ENCODE data around the gene SAT2. TPM values are rescaled to one million over a fixed set of nuclear protein-coding genes. Genes with fewer than 3 reads are reported as not detected.

SAT2 gene
- total RNA-seq, 1 experiment from 2014 or later = 33.0 TPM

GRCh38 chr17:7656958-7657609 lies 29.5 kb upstream of the SAT2 start:
- ChIA-PET CTCF (interaction anchor here (0.8 to 1.1 kb wide), 2 partner anchors 25 to 60 kb away, joined by 3 to 10 read pairs; no protein-coding TSS in a partner anchor), POLR2A (no interaction called here)
- H3K9me3 ChIP-seq = no peaks in the 10 kb centered on the region
- no peaks in the 10 kb centered on the region for H3K27me3 Mint-ChIP-seq (ENCODE audit: insufficient read depth, unreplicated experiment)
- no TSS peak for BruUV-seq (replicated peaks)
- H3K4me3 Mint-ChIP-seq (ENCODE audit: unreplicated experiment) = no peak overlapping the region
- H3K27ac Mint-ChIP-seq (ENCODE audit: unreplicated experiment) = no peak overlapping the region
- TF ChIP-seq, protein P1, sequence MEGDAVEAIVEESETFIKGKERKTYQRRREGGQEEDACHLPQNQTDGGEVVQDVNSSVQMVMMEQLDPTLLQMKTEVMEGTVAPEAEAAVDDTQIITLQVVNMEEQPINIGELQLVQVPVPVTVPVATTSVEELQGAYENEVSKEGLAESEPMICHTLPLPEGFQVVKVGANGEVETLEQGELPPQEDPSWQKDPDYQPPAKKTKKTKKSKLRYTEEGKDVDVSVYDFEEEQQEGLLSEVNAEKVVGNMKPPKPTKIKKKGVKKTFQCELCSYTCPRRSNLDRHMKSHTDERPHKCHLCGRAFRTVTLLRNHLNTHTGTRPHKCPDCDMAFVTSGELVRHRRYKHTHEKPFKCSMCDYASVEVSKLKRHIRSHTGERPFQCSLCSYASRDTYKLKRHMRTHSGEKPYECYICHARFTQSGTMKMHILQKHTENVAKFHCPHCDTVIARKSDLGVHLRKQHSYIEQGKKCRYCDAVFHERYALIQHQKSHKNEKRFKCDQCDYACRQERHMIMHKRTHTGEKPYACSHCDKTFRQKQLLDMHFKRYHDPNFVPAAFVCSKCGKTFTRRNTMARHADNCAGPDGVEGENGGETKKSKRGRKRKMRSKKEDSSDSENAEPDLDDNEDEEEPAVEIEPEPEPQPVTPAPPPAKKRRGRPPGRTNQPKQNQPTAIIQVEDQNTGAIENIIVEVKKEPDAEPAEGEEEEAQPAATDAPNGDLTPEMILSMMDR (IDR thresholded peaks at IDR 0.05; ENCODE audit: insufficient read depth in 1 of 2, low read depth in 1 of 2, low read length in 1 of 2, severe bottlenecking in 1 of 2, unreplicated experiment in 1 of 2) = no peak
- H3K4me3 ChIP-seq (ENCODE audit: low read depth, low read length) = no peak overlapping the region
- no peaks in the 10 kb centered on the region for H3K9me3 Mint-ChIP-seq (ENCODE audit: unreplicated experiment)
- no peaks in the 10 kb centered on the region for H3K36me3 Mint-ChIP-seq (ENCODE audit: insufficient read depth, unreplicated experiment)
- H3K36me3 ChIP-seq (ENCODE audit: control insufficient read depth, insufficient read depth, low read length) = no peaks in the 10 kb centered on the region
- no peak for DNase-seq
- no peaks in the 10 kb centered on the region for H3K4me1 ChIP-seq
- H3K27me3 ChIP-seq (replicated peaks; ENCODE audit: control insufficient read depth, insufficient read depth, low read length) = no peaks in the 10 kb centered on the region
- intact Hi-C loops (cut with micrococcal nuclease; ENCODE audit: unreplicated experiment) = no loop called here
- H3K4me1 Mint-ChIP-seq (ENCODE audit: low read depth, unreplicated experiment) = no peaks in the 10 kb centered on the region

GRCh38 chr17:7655541-7655840 lies 27.9 kb upstream of the SAT2 start:
- Mint-ChIP-seq H3K27me3 (ENCODE audit: insufficient read depth, unreplicated experiment) (peaks cover 7% of the 10 kb centered on the region), H3K4me3 (ENCODE audit: unreplicated experiment) (no peak overlapping the region), H3K4me1 (ENCODE audit: low read depth, unreplicated experiment) (peaks cover 3% of the 10 kb centered on the region), H3K27ac (ENCODE audit: unreplicated experiment) (no peak overlapping the region), H3K9me3 (ENCODE audit: unreplicated experiment) (no peaks in the 10 kb centered on the region), H3K36me3 (ENCODE audit: insufficient read depth, unreplicated experiment) (no peaks in the 10 kb centered on the region)
- DNase-seq = no peak
- CTCF ChIA-PET = no interaction called here
- H3K4me1 ChIP-seq = no peaks in the 10 kb centered on the region
- POLR2A ChIA-PET = no interaction called here
- no peak overlapping the region for H3K4me3 ChIP-seq (ENCODE audit: low read depth, low read length)
- BruUV-seq (replicated peaks) = no TSS peak
- H3K9me3 ChIP-seq = no peaks in the 10 kb centered on the region
- TF ChIP-seq, protein P1 (IDR thresholded peaks at IDR 0.05; ENCODE audit: insufficient read depth in 1 of 2, low read depth in 1 of 2, low read length in 1 of 2, severe bottlenecking in 1 of 2, unreplicated experiment in 1 of 2) = no peak
- intact Hi-C loops (cut with micrococcal nuclease; ENCODE audit: unreplicated experiment) = no loop called here
- H3K36me3 ChIP-seq (ENCODE audit: control insufficient read depth, insufficient read depth, low read length) = no peaks in the 10 kb centered on the region
- no peaks in the 10 kb centered on the region for H3K27me3 ChIP-seq (replicated peaks; ENCODE audit: control insufficient read depth, insufficient read depth, low read length)

DNA sequence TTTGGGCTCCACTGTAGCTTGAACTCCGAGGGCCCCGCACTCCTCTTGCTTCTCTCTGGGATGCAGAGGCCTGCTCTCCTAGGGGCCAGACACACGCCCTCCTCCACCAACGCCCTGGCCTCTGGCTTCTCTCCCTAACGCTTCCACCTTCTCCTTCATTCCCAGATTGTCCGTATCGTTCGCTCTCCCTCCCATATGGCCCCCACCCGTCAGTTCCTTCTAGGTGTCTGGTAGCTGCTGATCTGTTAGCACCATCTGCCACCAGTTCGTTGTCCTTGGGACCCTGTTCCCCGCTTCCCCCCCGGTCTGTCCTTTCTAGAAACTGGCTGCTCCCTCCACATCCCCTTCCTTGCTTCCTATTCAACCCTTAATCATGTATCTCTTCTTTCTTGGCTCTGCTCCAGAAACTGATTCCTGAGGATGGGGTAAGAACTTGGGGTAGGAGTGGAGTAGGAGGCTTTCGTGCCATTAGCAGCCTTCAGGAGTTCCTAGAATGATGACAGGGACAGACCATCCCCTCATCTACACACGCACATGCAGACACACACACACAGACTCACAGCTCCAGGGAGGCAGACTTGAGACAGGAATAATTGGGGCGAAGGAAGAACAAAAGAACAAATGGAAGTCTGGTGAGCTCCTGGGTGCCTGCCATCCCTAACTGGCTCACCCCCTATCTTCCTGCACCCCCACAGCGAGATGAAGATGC lies 27.4 kb upstream of the SAT2 start:
- H3K27ac Mint-ChIP-seq (ENCODE audit: unreplicated experiment) = no peak overlapping the region
- no peaks in the 10 kb centered on the region for H3K4me1 ChIP-seq
- TF ChIP-seq, protein P1 (IDR thresholded peaks at IDR 0.05; ENCODE audit: insufficient read depth in 1 of 2, low read depth in 1 of 2, low read length in 1 of 2, severe bottlenecking in 1 of 2, unreplicated experiment in 1 of 2) = no peak
- no peaks in the 10 kb centered on the region for H3K9me3 Mint-ChIP-seq (ENCODE audit: unreplicated experiment)
- ChIA-PET CTCF (no interaction called here), POLR2A (no interaction called here)
- peaks cover 8% of the 10 kb centered on the region for H3K4me1 Mint-ChIP-seq (ENCODE audit: low read depth, unreplicated experiment)
- H3K36me3 Mint-ChIP-seq (ENCODE audit: insufficient read depth, unreplicated experiment) = no peaks in the 10 kb centered on the region
- no TSS peak for BruUV-seq (replicated peaks)
- DNase-seq = no peak
- no peak overlapping the region for H3K4me3 Mint-ChIP-seq (ENCODE audit: unreplicated experiment)
- no peaks in the 10 kb centered on the region for H3K9me3 ChIP-seq
- no peaks in the 10 kb centered on the region for H3K27me3 ChIP-seq (replicated peaks; ENCODE audit: control insufficient read depth, insufficient read depth, low read length)
- intact Hi-C loops (cut with micrococcal nuclease; ENCODE audit: unreplicated experiment) = no loop called here
- H3K27me3 Mint-ChIP-seq (ENCODE audit: insufficient read depth, unreplicated experiment) = peaks cover 9% of the 10 kb centered on the region
- H3K4me3 ChIP-seq (ENCODE audit: low read depth, low read length) = no peak overlapping the region
- H3K36me3 ChIP-seq (ENCODE audit: control insufficient read depth, insufficient read depth, low read length) = no peaks in the 10 kb centered on the region

All from Caco-2 (cell line).